Measurements from ENCODE around the gene SPOCK1. TPM values are rescaled to one million over a fixed set of nuclear protein-coding genes. Genes with fewer than 3 reads are reported as not detected.

Gene SPOCK1
- total and polyA plus RNA-seq, 2 donors (not counting 3 experiments of a cell fraction or from before 2014, with no cell fraction given): 144 to 280 TPM

DNA sequence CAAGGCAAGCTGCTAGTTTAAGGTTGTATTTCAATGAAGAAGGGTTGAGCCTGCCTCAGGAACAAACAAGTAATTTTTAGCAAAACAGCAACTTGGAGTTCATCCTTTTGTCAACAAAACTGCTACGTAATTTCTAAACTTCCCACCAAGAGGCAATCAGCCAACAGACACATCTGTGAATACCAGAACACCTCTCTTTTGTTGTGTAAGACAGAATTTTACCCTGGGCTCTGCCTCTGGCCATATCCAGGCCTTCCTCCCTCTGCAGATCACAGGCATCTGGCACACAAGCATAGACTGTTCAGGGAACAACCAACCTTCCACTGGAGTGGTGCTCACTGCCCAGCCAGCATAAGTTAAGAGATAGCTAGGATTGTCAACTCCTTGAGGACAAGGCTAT is 409.0 kb downstream of the SPOCK1 start:
- no peaks in the 10 kb centered on the region for H3K9me3 ChIP-seq (replicated peaks; ENCODE audit: control insufficient read depth, insufficient read depth, low read length)
- dilution Hi-C loops (cut with MboI; ENCODE audit: extremely low pct_ligation_motif_present, low sequenced_read_pairs): no loop called here

DNA sequence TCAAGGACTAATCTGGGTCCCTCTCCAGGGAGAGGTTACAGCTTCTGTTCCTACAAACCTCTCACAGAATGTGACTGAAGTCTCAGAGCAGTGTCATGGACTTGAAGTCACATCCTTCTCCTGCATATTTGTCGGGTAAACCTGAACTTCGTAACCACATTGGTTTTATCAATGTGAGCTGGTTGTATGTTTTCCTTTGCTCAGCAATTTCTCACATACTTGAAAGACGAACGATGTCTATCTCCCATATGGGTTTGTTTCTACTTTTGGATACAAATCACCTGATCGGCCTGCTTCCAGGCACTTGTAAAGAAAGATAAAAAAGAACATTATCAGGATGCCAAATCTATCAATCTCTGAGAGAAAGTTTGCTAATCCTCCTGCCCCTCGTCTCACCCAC is 411.0 kb downstream of the SPOCK1 start:
- H3K9me1 ChIP-seq (replicated peaks; ENCODE audit: control insufficient read depth, extremely low read depth, insufficient read depth, low read length): no peaks in the 10 kb centered on the region
- no peaks in the 10 kb centered on the region for H3K79me2 ChIP-seq (ENCODE audit: control insufficient read depth, insufficient read depth, low read length)
- H3K9ac ChIP-seq (replicated peaks; ENCODE audit: extremely low read depth, insufficient read depth, low read length): no peak overlapping the region
- dilution Hi-C loops (cut with MboI; ENCODE audit: extremely low pct_ligation_motif_present, low sequenced_read_pairs) (no loop called here), intact Hi-C loops (cut with micrococcal nuclease) (no loop called here)
- POLR2A ChIA-PET: no interaction called here
- CTCF ChIA-PET: interaction anchor here (0.8 to 1.1 kb wide), 3 partner anchors 12 to 40 kb away, joined by 3 read pairs; no protein-coding TSS in a partner anchor
- FAIRE-seq (no peak), DNase-seq (ENCODE audit: low read depth, low spot score) (no peak)
- H3K4me3 ChIP-seq (replicated peaks in 1 of 3; ENCODE audit: insufficient read depth in 1 of 3, low read depth in 1 of 3, low read length in 3 of 3): no peak overlapping the region
- H3K27ac ChIP-seq (ENCODE audit: insufficient read depth, low read depth, low read length): no peak overlapping the region
- no peak for TF ChIP-seq EZH2 (IDR thresholded peaks at IDR 0.05; ENCODE audit: borderline replicate concordance, low read depth, low read length, severe bottlenecking)
- no peak for TF ChIP-seq GATA2 (IDR thresholded peaks at IDR 0.05; ENCODE audit: insufficient read depth, insufficient read length, low read depth, low read length)
- TF ChIP-seq POLR2A (IDR thresholded peaks at IDR 0.05; ENCODE audit: low read depth, low read length): no peak
- no peak for TF ChIP-seq POLR2AphosphoS5 (IDR thresholded peaks at IDR 0.05; ENCODE audit: insufficient read depth, low read depth, low read length)
- TF ChIP-seq, protein P1, sequence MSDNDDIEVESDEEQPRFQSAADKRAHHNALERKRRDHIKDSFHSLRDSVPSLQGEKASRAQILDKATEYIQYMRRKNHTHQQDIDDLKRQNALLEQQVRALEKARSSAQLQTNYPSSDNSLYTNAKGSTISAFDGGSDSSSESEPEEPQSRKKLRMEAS (IDR thresholded peaks at IDR 0.05; ENCODE audit: insufficient read depth, insufficient read length): no peak
- no peak for TF ChIP-seq MYC (IDR thresholded peaks at IDR 0.05; ENCODE audit: low read depth, low read length)
- TF ChIP-seq JUN (IDR thresholded peaks at IDR 0.05; ENCODE audit: borderline replicate concordance, insufficient read depth, insufficient read length, low read depth): no peak
- H3K4me1 ChIP-seq (ENCODE audit: control insufficient read depth, extremely low read depth, insufficient read depth, low read length): no peaks in the 10 kb centered on the region
- no peak overlapping the region for H2AFZ ChIP-seq (ENCODE audit: low read depth, low read length)
- no peak overlapping the region for H3K4me2 ChIP-seq (ENCODE audit: insufficient read depth, low read length)
- no peaks in the 10 kb centered on the region for H3K27me3 ChIP-seq (ENCODE audit: control insufficient read depth in 2 of 2, insufficient read depth in 2 of 2, low read length in 2 of 2)
- H3K36me3 ChIP-seq (ENCODE audit: control insufficient read depth in 2 of 2, extremely low read depth in 1 of 2, insufficient read depth in 2 of 2, low read length in 2 of 2): no peaks in the 10 kb centered on the region
- H4K20me1 ChIP-seq (replicated peaks; ENCODE audit: control insufficient read depth, extremely low read depth, insufficient read depth, low read length): no peaks in the 10 kb centered on the region
- BruUV-seq (replicated peaks): no TSS peak
- H3K9me3 ChIP-seq (replicated peaks; ENCODE audit: control insufficient read depth, insufficient read depth, low read length): no peaks in the 10 kb centered on the region

More for the DNA sequence above, 409.0 kb downstream of the SPOCK1 start:
- no peak overlapping the region for H3K27ac ChIP-seq (ENCODE audit: insufficient read depth, low read depth, low read length)
- no peaks in the 10 kb centered on the region for H3K79me2 ChIP-seq (ENCODE audit: control insufficient read depth, insufficient read depth, low read length)
- H3K9ac ChIP-seq (replicated peaks; ENCODE audit: extremely low read depth, insufficient read depth, low read length): no peak overlapping the region
- no peak for TF ChIP-seq POLR2A (IDR thresholded peaks at IDR 0.05; ENCODE audit: low read depth, low read length)
- TF ChIP-seq POLR2AphosphoS5 (IDR thresholded peaks at IDR 0.05; ENCODE audit: insufficient read depth, low read depth, low read length): no peak
- BruUV-seq (replicated peaks): no TSS peak
- H3K27me3 ChIP-seq (ENCODE audit: control insufficient read depth in 2 of 2, insufficient read depth in 2 of 2, low read length in 2 of 2): no peaks in the 10 kb centered on the region
- H3K9me1 ChIP-seq (replicated peaks; ENCODE audit: control insufficient read depth, extremely low read depth, insufficient read depth, low read length): no peaks in the 10 kb centered on the region
- no peaks in the 10 kb centered on the region for H4K20me1 ChIP-seq (replicated peaks; ENCODE audit: control insufficient read depth, extremely low read depth, insufficient read depth, low read length)
- intact Hi-C loops (cut with micrococcal nuclease): no loop called here
- no peak overlapping the region for H3K4me2 ChIP-seq (ENCODE audit: insufficient read depth, low read length)
- no peak overlapping the region for H3K4me3 ChIP-seq (replicated peaks in 1 of 3; ENCODE audit: insufficient read depth in 1 of 3, low read depth in 1 of 3, low read length in 3 of 3)
- FAIRE-seq (no peak), DNase-seq (ENCODE audit: low read depth, low spot score) (peak; percentile 6)
- no peak overlapping the region for H2AFZ ChIP-seq (ENCODE audit: low read depth, low read length)
- ChIA-PET CTCF (no interaction called here), POLR2A (no interaction called here)
- H3K36me3 ChIP-seq (ENCODE audit: control insufficient read depth in 2 of 2, extremely low read depth in 1 of 2, insufficient read depth in 2 of 2, low read length in 2 of 2): no peaks in the 10 kb centered on the region
- no peaks in the 10 kb centered on the region for H3K4me1 ChIP-seq (ENCODE audit: control insufficient read depth, extremely low read depth, insufficient read depth, low read length)

Measured in endothelial cell of umbilical vein (primary cell).